ENCODE results near the gene NOL8. TPM values are rescaled to one million over a fixed set of nuclear protein-coding genes. Genes with fewer than 3 reads are reported as not detected.

Gene NOL8
- total RNA-seq (2014; rRNA removed; shearing (Covaris generic); ENCODE audit: low replicate concordance) = 47.2 and 53.4 TPM in 2 replicates

- H3K4me3 ChIP-seq (ENCODE audit: low read length) = peak within 1 kb of the TSS; percentile 75
- H3K4me2 ChIP-seq (ENCODE audit: low read depth, low read length, poor library complexity, severe bottlenecking) = peak within 1 kb of the TSS; percentile 96
- H4K20me1 ChIP-seq (ENCODE audit: insufficient read depth, low read depth, low read length) = no peaks in the 10 kb centered on the region
Observed at GRCh38 chr9:92325269-92325990, at the start of gene NOL8, which contains the start of gene CENPP. NOL8 (minus strand) TSS chr9:92325350; CDS start chr9:92324161, 1,189 bp downstream. CENPP (plus strand) TSS chr9:92325953.

GRCh38 chr9:92373167-92373566, 48.0 kb upstream of the NOL8 start:
- Histone ChIP-seq H3K79me2 (ENCODE audit: low read length) (peaks cover 78% of the 10 kb centered on the region), H4K20me1 (ENCODE audit: insufficient read depth, low read depth, low read length) (no peaks in the 10 kb centered on the region), H3K4me3 (ENCODE audit: low read length) (no peak overlapping the region), H3K27me3 (ENCODE audit: low read length) (no peaks in the 10 kb centered on the region), H3K36me3 (ENCODE audit: insufficient read depth, low read length) (peaks cover 30% of the 10 kb centered on the region), H3K4me1 (ENCODE audit: low read length) (no peaks in the 10 kb centered on the region), H3K9me3 (ENCODE audit: low read length) (peaks cover 33% of the 10 kb centered on the region), H3K4me2 (ENCODE audit: low read depth, low read length, poor library complexity, severe bottlenecking) (no peak overlapping the region), H3K9me2 (replicated peaks; ENCODE audit: insufficient read depth, low read length) (no peaks in the 10 kb centered on the region), H2AFZ (ENCODE audit: low read length) (no peak overlapping the region), H3K9ac (ENCODE audit: low read length) (no peak overlapping the region), H3K27ac (ENCODE audit: low read length) (no peak overlapping the region)
- no peak for DNase-seq

More at GRCh38 chr9:92325269-92325990, at the start of gene NOL8, which contains the start of gene CENPP:
- Histone ChIP-seq H3K4me1 (ENCODE audit: low read length) (peaks cover 35% of the 10 kb centered on the region), H2AFZ (ENCODE audit: low read length) (peak within 1 kb of the TSS; percentile 45), H3K27ac (ENCODE audit: low read length) (peak within 1 kb of the TSS; percentile 51), H3K27me3 (ENCODE audit: low read length) (no peaks in the 10 kb centered on the region), H3K79me2 (ENCODE audit: low read length) (peaks cover 86% of the 10 kb centered on the region), H3K9me2 (replicated peaks; ENCODE audit: insufficient read depth, low read length) (no peaks in the 10 kb centered on the region), H3K36me3 (ENCODE audit: insufficient read depth, low read length) (peaks cover 19% of the 10 kb centered on the region), H3K9ac (ENCODE audit: low read length) (peak within 1 kb of the TSS; percentile 81), H3K9me3 (ENCODE audit: low read length) (no peaks in the 10 kb centered on the region)
- DNase-seq = peak; percentile 95

- H3K9me2 ChIP-seq (replicated peaks; ENCODE audit: insufficient read depth, low read length) = no peaks in the 10 kb centered on the region
- H3K4me1 ChIP-seq (ENCODE audit: low read length) = no peaks in the 10 kb centered on the region
- peaks cover 55% of the 10 kb centered on the region for H3K79me2 ChIP-seq (ENCODE audit: low read length)
- H3K4me2 ChIP-seq (ENCODE audit: low read depth, low read length, poor library complexity, severe bottlenecking) = no peak overlapping the region
- H3K36me3 ChIP-seq (ENCODE audit: insufficient read depth, low read length) = peaks cover 28% of the 10 kb centered on the region
- no peak for DNase-seq
- H3K27ac ChIP-seq (ENCODE audit: low read length) = no peak overlapping the region
- peaks cover 16% of the 10 kb centered on the region for H3K9me3 ChIP-seq (ENCODE audit: low read length)
- no peak overlapping the region for H3K4me3 ChIP-seq (ENCODE audit: low read length)
- H3K27me3 ChIP-seq (ENCODE audit: low read length) = no peaks in the 10 kb centered on the region
- H4K20me1 ChIP-seq (ENCODE audit: insufficient read depth, low read depth, low read length) = no peaks in the 10 kb centered on the region
- no peak overlapping the region for H2AFZ ChIP-seq (ENCODE audit: low read length)
- no peak overlapping the region for H3K9ac ChIP-seq (ENCODE audit: low read length)
Observed at GRCh38 chr9:92369075-92369474, 43.9 kb upstream of the NOL8 start.

DNA sequence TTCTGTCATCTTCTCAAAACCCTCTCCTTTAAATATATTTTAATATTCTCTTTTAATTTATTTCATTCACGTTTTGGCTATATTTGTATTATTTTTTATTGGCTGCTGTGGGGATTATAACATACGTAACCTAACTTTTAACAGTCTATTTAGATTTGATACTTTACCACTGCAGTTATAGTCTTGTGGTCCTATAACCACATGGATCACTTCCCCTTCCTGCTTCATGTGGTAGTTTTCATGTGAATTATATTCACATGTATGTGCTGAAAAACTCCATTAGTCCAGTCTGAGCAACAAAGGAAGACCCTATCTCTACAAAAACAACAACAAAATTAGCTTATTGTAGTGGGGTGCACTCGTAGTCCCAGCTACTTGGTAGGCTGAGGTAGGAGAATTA, 34.9 kb upstream of the NOL8 start:
- no peak overlapping the region for H2AFZ ChIP-seq (ENCODE audit: low read length)

DNA sequence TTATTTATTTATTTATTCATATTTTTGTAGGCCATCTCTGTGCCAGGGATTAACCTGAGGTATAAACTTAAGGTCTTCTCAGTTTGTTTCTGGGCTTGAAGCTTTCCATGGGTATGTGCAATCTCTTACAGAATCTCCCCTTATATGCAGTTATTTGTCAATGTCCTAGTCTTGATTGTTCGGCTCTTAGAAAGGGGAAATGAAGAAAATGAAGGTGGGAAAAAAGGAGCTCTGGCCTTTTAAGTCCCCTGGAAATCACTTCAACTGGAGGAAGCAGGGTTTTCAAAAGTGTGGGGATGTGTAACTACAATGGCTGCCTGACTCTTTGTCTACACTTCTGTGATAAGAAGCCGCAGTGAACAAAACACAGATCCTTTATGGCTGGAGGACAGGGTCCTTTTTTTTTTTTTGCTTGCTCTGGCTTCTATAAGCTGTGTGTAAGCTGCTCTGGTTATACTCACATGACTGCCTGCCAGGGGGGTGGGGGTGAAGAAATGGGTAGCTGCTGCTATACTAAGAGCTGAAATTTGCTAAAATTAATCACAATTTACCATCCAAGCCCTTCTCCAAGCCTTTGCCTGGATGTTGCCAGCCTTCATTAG, 34.3 kb upstream of the NOL8 start:
- Histone ChIP-seq H3K4me2 (ENCODE audit: low read depth, low read length, poor library complexity, severe bottlenecking) (no peak overlapping the region), H3K79me2 (ENCODE audit: low read length) (peaks cover 25% of the 10 kb centered on the region), H4K20me1 (ENCODE audit: insufficient read depth, low read depth, low read length) (no peaks in the 10 kb centered on the region), H3K4me1 (ENCODE audit: low read length) (no peaks in the 10 kb centered on the region), H3K4me3 (ENCODE audit: low read length) (no peak overlapping the region), H2AFZ (ENCODE audit: low read length) (no peak overlapping the region; the same call in 1 of the 2 replicates), H3K9ac (ENCODE audit: low read length) (no peak overlapping the region), H3K36me3 (ENCODE audit: insufficient read depth, low read length) (peaks cover 16% of the 10 kb centered on the region), H3K27me3 (ENCODE audit: low read length) (no peaks in the 10 kb centered on the region), H3K27ac (ENCODE audit: low read length) (no peak overlapping the region), H3K9me2 (replicated peaks; ENCODE audit: insufficient read depth, low read length) (no peaks in the 10 kb centered on the region), H3K9me3 (ENCODE audit: low read length) (no peaks in the 10 kb centered on the region; the same call in 1 of the 2 replicates)
- no peak for DNase-seq

More for the DNA sequence above, 34.9 kb upstream of the NOL8 start:
- Histone ChIP-seq H3K4me2 (ENCODE audit: low read depth, low read length, poor library complexity, severe bottlenecking) (no peak overlapping the region), H3K27ac (ENCODE audit: low read length) (no peak overlapping the region), H3K4me3 (ENCODE audit: low read length) (no peak overlapping the region), H3K9me2 (replicated peaks; ENCODE audit: insufficient read depth, low read length) (no peaks in the 10 kb centered on the region), H3K4me1 (ENCODE audit: low read length) (no peaks in the 10 kb centered on the region), H3K9me3 (ENCODE audit: low read length) (no peaks in the 10 kb centered on the region; the same call in 1 of the 2 replicates), H3K9ac (ENCODE audit: low read length) (no peak overlapping the region), H3K79me2 (ENCODE audit: low read length) (peaks cover 28% of the 10 kb centered on the region), H4K20me1 (ENCODE audit: insufficient read depth, low read depth, low read length) (no peaks in the 10 kb centered on the region), H3K27me3 (ENCODE audit: low read length) (no peaks in the 10 kb centered on the region), H3K36me3 (ENCODE audit: insufficient read depth, low read length) (peaks cover 15% of the 10 kb centered on the region)
- DNase-seq = no peak

DNA sequence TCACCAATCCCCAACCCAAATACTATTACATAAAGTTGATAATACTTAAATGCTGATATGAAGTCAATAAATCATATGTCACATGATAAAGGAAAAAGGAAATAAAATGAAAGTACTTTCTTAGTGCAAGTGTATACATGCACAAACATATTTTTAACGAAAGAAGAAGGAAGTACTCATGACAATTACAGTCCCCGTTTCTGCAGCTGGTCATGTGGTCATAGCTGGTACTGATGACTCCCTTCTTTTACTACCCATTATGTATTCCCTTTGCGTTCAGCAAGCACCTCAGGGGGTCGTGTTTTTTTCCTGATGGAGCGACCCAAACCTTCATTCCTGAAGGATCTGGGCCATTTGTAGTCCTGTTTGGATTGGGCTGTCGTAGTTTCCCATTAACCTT, 27.9 kb upstream of the NOL8 start:
- H3K27me3 ChIP-seq (ENCODE audit: low read length) = no peaks in the 10 kb centered on the region
- no peak overlapping the region for H3K4me3 ChIP-seq (ENCODE audit: low read length)
- H3K79me2 ChIP-seq (ENCODE audit: low read length) = peaks cover 11% of the 10 kb centered on the region
- no peak overlapping the region for H2AFZ ChIP-seq (ENCODE audit: low read length)
- H3K36me3 ChIP-seq (ENCODE audit: insufficient read depth, low read length) = peaks cover 36% of the 10 kb centered on the region
- H4K20me1 ChIP-seq (ENCODE audit: insufficient read depth, low read depth, low read length) = no peaks in the 10 kb centered on the region
- no peak overlapping the region for H3K4me2 ChIP-seq (ENCODE audit: low read depth, low read length, poor library complexity, severe bottlenecking)
- H3K9me2 ChIP-seq (replicated peaks; ENCODE audit: insufficient read depth, low read length) = no peaks in the 10 kb centered on the region
- no peaks in the 10 kb centered on the region; the same call in 1 of the 2 replicates for H3K9me3 ChIP-seq (ENCODE audit: low read length)
- H3K9ac ChIP-seq (ENCODE audit: low read length) = no peak overlapping the region
- no peaks in the 10 kb centered on the region for H3K4me1 ChIP-seq (ENCODE audit: low read length)
- H3K27ac ChIP-seq (ENCODE audit: low read length) = no peak overlapping the region
- no peak for DNase-seq

DNA sequence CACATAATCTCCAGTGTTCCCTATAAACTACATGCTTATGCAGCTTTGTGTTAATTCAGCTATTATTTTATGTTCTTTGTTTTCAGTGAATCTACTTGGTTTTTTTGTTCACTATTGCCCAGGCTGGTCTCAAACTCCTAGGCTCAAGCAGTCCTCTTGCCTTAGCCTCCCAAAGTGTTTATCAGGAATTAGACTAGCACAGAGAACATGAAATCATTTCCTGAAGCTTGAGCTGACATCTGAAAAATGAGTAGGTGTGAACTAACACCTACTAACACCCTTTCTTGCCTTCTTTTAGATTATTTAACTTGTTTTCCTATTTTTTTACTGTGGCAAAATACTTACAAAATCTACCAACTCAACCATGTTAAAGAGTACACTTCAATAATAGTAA, 25.6 kb upstream of the NOL8 start:
- Histone ChIP-seq H3K36me3 (ENCODE audit: insufficient read depth, low read length) (peaks cover 35% of the 10 kb centered on the region), H3K4me2 (ENCODE audit: low read depth, low read length, poor library complexity, severe bottlenecking) (no peak overlapping the region), H2AFZ (ENCODE audit: low read length) (no peak overlapping the region), H3K9me2 (replicated peaks; ENCODE audit: insufficient read depth, low read length) (no peaks in the 10 kb centered on the region), H3K9me3 (ENCODE audit: low read length) (no peaks in the 10 kb centered on the region), H4K20me1 (ENCODE audit: insufficient read depth, low read depth, low read length) (no peaks in the 10 kb centered on the region), H3K4me3 (ENCODE audit: low read length) (no peak overlapping the region), H3K4me1 (ENCODE audit: low read length) (no peaks in the 10 kb centered on the region), H3K27me3 (ENCODE audit: low read length) (no peaks in the 10 kb centered on the region), H3K27ac (ENCODE audit: low read length) (no peak overlapping the region), H3K79me2 (ENCODE audit: low read length) (peaks cover 13% of the 10 kb centered on the region), H3K9ac (ENCODE audit: low read length) (no peak overlapping the region)
- DNase-seq = no peak

Data from Karpas-422 (cell line).